Amniotic epithelial cell (primary cell): ENCODE data around the gene FOXJ3.

Experiments
- DNase-seq: peaks from one replicate; pipeline ENCODE4 v3.0.0-alpha.2; 2010; ENCODE audit warnings: low read depth

FOXJ3 gene

DNA sequence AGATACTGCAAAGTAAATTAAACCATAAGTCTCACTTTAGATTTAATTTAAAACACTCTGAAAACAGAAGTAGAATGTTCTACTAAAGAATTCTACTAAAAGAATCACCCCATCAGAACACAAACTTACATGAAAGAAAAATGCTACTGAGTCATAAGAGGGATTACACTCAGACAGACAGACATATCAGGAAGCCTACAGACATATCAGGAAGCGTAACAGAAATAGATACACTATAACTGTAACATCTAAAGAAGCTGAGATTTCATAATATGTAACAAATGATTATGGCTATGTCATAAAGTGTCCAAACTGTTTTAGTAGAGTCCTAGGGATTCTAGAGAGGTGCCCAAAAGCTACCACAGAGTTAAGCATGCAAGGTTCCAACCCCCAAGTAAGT, 23.9 kb downstream of the FOXJ3 start:
- peak; percentile 51 for DNase-seq

DNA sequence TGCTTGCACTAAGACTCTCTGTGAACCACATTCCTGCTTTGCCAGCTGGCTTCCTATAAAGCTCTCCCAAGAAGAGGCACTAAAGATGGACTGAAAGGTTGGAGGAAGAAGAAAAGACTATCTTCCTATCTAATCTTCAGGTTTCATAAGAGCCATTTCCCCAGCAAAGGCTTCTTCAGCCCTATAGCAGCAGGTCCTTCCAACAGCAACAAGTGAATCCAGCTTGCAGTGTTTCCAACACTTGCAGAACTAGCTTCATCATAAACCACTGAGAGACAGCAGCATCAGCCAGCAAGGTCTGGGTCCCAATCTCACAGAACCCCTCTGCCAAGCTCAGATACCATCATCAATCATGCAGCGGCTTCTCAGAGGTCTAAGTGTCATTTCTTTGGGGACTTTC, 28.1 kb downstream of the FOXJ3 start:
- DNase-seq, result no peak

DNA sequence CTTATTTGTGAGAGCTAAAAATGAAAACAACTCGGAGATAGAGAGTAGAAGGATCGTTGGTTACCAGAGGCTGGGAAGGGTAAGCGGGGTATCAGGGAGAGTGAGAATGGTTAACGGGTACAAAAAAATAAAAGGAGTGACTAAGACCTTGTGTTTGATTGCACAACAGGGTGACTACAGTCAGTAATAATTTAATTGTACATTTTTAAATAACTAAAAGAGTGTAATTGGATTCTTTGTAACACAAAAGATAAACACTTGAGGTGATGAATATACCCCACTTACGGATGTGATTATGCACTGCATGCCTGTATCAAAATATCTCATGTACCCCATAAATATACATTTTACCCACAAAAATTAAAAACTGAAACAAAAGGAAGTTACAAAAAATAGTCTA, 29.4 kb downstream of the FOXJ3 start:
- DNase-seq, result peak; percentile 55

DNA sequence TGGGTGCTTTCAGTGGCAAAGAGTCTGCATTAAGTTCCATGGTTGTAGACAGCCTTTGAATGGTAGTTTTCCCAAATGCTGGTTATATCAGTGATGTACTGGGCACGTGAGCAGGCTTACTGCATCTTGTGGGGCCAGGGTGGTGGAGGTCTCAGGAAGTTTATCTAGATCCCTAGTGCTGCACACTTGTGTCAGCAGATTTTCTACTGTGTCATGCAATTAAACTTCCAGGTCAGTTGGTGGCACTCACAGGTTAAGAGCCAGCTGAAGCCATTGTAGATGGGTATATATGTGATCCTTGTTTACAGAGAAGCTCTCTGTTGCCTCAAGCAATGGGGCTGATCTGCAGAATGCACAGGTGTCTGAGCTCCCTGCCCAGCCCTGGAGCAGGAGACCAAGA, 33.0 kb downstream of the FOXJ3 start:
- DNase-seq, result no peak

DNA sequence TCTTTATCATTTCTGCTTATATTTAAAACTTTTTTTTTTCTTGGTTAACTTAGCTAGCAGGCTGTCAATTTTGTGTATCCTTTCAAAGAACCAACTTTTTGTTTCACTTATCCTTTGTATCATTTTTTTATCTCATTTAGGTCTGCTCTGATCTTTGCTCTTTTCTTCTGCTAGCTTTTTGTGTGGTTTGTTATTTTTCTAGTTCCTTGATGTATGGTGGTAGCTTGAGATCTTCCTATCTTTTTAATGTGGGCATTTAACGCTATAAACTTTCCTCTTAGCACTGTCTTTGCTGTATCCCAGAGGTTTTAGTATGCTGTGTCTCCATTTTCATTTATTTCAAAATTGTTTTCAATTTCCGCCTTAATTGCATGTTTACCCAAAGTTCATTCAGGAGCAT, 36.5 kb downstream of the FOXJ3 start:
- no peak for DNase-seq

DNA sequence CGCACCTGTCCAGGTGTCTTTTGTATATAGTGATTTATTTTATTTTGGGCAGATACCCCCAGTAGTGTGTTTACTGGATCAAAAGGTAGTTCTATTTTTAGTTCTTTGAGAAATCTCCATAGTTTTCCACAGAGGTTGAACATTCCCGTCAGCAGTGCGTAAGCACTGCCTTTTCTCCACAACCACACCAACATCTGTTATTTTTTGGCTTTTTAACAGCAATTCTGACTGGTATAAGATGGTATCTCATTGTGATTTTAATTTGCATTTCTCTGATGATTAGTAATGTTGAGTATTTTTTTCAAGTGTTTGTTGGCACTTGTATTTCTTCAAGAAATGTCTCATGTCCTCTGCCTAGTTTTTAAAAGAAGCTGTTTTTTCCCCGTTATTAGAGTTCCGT, 39.2 kb downstream of the FOXJ3 start:
- no peak for DNase-seq

DNA sequence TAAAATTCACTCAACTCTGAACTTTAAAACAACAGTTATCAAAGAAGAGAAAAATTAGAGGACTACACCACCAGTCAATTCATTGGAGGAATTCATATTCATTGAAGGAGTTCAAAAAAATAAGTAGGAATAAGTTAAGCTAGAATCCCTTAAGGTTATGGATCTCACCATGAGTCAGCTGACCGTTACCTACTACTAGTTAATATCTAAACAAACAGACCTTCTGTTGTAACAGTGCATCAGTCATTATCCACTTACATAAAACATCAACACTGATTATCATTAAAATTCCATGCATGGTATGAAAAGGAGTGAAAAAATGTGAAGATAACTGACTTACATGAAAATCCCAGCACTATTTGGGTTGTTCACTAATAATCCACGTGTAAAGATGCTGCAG, 44.9 kb downstream of the FOXJ3 start:
- no peak for DNase-seq

DNA sequence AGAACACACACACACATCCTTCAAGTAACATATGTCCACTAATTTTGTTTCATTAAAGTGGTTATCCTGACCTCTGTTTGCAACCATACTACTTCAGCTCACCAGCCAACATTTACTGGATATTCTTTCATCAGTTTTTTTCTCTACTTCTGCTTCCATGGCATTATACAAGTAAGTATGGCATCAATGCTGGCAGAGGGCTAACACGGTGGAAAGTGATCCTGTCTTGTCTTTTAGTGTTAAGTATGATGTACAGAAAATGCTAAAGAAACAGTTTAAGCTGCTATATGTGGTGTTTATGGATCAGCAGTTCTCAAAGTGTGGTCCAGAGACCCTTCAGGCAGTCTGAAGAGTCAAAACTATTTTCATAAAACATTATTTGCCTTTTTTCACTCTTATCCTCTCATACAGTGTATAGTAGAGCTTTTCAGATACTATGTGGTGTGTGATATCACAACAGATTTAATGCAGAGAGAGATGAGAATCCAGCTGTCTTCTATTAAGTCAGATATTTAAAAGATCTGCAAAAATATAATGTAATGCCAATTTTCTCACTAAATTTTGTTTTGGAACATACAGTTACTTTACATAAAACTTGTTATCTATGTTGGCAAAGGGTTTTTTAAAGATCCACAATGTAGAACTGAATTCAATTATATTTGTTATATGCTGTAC, 46.6 kb downstream of the FOXJ3 start:
- no peak for DNase-seq

DNA sequence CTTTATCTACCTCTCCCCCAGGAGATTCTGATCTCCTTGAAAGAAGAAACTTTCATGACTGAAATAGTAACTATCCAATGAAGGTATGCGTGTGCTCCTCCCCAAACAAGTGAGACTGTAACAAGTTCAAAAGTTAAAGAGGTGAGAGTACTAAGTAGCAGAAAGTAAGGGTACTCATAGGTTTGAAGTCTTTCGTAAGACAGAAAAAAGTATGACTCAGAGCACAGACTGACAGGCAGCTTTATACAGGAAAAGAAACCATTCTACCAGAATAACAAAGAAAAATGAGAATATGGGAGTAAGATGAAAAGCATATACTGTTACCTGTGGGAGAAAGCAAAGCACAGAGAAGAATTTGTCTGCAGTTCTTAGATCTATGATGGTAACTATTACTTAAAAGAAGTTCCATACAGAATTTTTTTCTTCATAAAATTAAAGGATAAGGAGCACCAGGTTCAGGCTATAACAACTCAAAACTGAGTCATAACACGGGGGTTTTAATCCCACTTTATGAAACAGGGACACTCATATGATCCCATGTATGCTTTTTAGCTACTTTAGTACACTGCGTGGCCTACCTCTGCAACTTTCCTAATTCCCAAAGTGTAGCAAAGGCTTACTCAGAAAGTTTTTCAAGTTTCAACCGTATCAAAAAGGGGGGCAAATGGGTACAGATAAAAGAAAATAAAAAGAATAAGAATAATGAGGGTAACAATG, 52.0 kb downstream of the FOXJ3 start:
- peak; percentile 40 for DNase-seq

DNA sequence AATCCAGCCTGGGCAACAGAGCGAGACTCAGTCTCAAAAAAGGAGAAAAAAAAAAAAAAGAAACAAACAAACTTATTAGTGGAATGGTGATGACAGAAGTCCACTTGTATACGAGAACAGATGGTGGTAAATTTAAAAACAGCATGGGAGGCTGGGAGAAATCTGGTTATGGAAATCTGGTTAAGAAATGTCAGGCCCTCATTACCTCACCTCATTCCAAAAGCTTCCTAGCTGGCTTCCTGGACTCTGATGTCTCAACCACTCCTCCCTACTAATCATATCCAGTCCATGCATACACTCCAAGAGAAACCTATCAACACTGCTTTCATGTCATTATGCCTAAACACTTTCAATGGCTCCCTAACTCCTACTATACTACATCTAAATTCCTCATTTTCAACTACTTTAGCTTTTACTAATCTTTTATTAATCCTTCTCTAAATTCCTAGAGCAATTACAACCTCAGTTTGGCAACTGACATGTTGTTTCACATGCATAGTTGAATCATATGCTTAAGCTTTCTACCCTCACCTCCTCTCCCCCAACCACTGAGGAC, 52.9 kb downstream of the FOXJ3 start:
- peak; percentile 86 for DNase-seq

DNA sequence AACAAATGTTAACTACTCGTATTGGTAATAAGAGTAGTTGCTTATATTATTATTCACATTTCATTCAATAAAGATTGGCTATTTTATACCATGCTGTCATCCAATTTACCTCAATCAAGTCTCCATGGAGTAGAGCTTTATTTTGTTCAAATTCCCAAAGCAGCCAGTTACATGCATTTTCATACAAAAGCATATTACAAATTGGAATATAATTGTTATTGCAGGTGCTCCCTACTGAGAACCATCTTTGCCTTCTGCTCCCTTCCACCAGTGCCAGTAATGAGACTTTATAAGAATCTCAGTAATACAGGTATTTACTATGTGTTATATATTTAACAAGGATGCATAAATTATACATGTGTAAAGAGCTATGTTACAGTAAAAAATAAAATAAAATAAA, 54.2 kb downstream of the FOXJ3 start:
- no peak for DNase-seq

DNA sequence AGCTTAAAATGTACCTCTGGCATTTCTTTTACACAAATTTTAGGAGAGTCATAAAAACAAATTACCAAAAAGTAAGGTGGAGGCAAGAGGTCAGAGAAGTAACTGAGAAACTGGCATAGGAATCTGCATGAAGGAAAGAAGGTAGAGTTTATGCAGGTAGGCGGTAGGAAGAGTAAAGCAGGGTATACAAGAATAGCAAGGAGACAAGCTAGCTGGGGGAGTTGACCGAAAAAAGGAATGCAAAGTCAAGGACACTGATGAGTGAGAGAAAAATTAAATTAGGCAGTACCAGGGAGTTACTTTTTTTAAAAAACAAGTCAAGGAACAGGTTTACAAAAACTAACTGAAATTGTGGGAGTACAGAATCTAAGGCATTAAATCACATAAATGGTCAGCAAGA, 56.0 kb downstream of the FOXJ3 start:
- DNase-seq, result peak; percentile 37

DNA sequence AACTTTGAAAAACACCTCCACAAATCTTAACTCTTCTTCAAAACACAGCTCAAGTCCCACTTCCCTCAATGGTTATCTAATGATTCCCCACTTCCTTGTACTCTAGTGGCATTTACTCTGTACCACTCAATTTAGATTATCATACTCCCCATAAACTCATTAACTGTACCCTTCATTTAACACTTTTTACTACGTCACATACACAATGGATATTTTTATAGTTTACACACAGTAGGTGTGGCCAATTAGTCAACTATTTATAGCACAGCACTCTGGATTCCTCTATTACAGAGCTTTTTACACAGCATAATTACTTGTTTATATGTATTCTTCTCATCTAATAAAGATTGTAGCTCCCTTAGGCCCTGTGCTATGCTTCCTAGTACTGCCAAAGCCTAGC, 62.1 kb downstream of the FOXJ3 start:
- DNase-seq, result no peak

DNA sequence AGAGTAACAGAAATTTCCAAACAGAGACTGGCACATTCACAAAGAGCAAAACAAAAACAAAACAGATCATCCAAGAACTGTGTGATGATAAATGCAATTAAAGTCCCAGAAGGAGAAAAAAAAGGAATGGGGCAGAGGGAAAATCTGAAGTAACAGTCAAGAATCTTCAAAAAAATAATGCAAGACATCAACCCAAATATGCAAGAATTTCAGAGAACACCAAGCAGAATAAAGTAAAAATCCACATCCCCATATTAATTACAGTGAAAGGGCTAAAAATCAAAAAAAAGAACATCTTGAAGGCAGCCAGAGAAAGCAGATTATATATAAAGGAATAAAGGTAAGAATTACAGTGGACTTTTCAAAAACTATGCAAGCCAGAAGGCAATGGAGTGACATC, 67.1 kb downstream of the FOXJ3 start:
- DNase-seq, result no peak

DNA sequence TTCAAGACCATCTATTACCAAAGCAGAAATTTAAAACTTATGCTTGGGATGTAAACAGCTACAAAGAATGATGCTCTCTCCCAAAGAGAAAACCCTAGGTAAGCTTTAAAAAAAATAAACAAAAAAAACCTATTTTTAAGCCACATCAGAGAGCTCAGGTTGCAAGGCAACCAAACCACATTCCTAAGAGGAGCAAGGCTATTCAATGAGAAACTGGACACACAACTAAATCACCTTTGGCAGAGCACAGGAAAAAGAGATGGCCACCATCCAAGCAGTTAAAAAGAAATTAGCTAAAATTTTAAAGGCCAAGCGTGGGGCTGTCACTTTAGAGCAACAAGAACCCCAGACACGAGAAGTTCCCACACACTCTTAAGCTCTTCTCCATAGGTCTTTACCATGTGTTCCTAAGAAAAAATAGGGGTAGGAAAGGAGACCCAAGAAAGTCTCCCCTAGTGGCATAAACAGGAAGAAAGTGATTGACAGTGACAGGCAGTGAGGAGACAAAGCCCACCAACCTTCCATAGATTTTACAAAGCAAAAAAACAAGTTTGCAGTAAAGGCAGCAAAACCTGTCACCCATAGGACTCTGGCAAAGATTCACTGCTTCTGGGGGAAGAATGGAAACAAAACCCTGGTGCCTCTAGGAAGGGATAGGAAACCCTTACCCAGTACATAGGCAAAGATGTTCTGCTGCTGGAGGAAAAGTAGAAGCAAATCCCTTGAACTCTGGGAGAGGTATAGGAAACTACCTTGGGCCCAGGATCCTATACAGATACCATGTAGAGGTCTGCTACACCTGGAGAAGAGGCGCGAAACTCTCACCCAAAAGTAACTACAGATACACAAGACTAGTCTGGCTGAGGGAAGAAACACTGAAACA, 68.5 kb downstream of the FOXJ3 start:
- no peak for DNase-seq

DNA sequence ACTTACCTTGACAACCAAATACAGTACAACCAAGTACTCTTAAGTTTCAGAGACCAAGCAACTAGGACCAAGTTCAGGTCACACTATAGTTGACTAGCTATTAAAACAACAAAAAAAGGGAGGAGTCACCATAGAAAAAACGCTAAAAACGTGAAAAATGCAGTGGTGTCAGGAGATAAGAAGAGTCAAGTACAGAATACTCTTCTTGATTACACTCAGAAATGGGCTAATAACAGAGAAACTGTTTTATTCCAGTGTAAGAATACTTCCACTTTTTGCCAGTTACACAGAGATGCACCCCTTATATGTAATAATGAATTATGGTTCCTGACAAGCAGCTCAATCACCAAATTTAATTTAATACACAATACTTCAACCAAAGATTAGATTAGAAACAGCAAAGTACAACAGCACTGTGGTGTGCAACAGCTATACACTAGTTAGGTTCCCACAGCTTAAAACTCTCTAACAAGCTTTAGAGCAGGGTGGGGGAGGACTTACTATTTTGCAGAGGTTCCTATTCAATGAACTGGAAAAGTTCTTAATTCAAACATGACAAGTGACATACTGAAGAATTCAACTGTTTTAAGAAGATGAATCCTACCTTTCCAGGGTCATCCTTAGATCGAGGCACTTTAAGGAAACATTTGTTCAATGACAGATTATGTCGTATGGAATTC, 70.4 kb downstream of the FOXJ3 start:
- DNase-seq, result peak; percentile 16

DNA sequence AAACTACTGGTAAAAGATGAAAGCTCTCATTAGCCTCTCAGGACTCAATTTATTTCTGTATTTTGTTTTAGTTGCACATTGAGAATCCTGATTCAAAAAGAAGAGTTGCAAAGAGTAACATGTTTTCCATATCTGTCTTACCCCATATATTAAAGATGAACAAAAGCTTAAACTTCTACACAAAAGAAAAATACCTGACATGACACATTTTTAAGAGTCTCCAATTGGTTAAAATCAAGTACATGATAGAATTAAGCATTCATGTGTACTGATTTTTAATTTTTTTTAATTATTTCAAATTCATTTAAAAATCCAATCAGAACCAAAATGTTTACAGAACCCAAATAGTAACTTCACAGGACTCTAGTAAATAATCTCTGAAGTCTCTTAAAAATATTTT, 72.0 kb downstream of the FOXJ3 start:
- no peak for DNase-seq

DNA sequence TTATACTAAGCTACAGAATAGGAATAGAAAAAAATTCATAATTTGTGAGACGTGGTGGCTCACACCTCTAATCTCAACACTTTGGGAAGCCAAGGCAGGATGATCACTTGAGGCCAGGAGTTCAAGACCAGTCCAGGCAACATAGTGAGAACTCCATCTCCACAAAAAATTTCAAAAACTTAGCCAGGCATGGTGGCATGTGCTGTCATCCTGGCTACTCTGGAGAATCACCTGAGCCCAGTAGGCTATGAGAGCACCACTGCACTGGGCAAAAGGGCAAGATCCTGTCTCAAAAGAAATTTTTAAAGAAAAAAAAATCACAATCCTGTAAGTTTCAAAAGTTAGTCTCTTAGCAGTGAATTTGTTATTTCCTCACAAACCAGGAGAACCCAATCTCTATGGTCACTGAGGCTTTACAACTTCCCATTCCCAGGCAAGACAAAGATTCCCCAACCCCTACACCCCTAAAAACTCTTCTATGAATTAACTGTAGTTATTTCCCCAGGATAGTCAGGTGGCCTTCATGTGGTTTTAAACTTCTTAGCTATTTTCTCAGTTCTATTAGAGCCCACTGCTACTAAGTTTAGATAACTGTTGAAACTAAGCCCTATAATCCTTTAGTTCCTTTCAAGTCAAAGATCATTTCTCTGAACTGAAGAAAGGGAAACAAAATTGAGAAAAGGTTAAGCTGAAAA, 74.5 kb downstream of the FOXJ3 start:
- DNase-seq, result peak; percentile 17

DNA sequence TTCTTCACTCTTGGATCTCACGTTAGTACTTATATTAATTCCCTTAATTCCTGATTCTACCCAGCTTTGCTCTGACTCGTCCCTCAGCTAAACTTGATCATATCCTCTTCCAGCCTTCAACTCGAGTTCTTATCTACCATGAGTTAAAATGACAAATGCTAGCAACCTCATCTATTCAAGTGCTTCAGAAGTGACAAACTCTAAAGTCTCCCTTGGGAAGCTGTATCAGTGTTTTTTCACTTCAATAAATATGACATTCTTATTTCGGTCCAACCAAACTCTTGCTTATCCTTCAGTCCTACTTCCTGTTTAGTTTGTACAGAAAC, 75.3 kb downstream of the FOXJ3 start:
- no peak for DNase-seq

DNA sequence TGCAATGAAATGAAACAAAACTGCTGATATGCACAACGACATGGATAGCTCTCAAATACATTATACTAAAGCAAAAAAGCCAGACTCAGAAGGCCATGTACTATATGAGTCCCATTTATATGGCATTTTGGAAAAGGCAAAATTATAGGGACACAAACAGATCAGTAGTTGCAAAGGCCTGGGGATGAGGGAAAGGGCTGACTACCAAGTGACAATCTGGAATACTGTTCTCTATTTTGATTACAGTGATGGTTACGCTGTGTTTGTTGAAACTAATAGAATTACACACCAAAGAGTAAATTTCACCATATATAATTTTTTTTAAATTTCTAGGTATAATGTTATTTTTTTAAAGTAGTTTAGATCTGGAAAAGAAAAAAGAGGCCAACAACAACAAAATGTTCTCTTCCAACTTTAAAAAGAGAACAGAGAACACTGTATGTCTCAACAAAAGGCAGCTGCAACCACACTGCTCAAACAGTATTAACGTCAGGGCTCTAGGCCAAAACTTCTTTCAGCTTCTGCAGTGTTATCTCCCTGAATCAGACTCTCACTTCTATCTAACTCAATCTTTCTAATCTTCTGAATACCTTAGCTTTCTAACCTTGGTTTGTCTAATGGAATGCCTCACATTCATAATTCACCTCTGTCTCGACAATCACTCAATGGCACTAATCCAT, 75.8 kb downstream of the FOXJ3 start:
- peak; percentile 93 for DNase-seq

DNA sequence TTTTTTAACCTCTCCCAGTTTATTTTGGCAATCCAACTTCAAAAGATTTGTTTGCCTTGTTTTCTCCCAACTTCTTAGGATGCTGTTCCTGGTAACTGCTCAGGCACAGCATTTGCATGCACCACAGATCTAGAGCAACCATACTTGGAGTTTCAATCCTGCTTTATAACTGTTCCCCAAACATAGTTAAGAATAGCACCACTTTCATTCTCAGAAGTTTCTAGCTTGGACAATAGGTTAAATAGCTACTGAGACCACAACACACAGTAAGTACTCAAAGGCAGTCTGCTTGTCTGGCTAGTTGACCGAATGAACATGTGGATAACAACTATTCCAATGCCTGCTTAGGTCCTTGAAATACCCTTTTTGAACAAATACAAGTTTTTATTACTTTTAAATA, 76.8 kb downstream of the FOXJ3 start:
- no peak for DNase-seq
